Measurements from ENCODE around the gene PHLDB3. TPM values are rescaled to one million over a fixed set of nuclear protein-coding genes. Genes with fewer than 3 reads are reported as not detected.

Gene PHLDB3
- total RNA-seq, 1 donor from 2014 or later = 23.4 TPM

DNA sequence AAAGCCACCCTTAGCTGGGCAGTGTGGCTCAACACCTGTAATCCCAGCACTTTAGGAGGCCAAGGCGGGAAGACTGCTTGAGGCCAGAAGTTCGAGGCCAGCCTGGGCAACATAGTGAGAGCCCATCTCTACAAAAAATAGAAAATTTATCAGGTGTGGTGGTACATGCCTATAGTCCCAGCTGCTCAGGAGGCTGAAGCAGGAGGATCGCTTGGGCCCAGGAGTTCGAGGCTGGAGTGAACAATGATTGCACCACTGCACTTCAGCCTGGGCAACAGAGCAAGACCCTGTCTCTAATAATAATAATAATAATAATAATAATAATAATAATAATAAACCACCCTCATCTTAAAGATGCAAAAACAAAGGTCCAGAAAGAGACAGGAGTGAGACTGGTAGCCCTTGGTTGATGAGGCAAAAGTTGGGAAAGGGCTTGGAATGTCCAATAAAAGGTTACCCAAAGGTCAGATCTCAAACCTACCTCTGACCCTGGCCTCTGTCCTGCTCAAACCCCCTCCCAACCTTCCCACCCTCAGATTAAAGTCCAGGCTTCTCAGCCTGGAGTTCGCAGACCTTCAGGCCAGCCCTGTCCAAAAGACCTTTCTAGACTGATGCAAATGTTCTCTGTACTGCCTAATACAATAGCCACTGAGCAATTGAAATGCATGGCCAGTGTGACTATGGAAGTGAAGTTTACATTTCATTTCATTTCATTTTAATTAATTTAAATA is 37.5 kb upstream of the PHLDB3 start:
- H3K4me3 Mint-ChIP-seq (ENCODE audit: low read depth) = no peak overlapping the region
- no peaks in the 10 kb centered on the region for H3K4me1 Mint-ChIP-seq (ENCODE audit: low read depth)
- no peaks in the 10 kb centered on the region for H3K27me3 Mint-ChIP-seq
- DNase-seq (ENCODE audit: low spot score, unreplicated experiment) = no peak
- no peak overlapping the region for H3K27ac Mint-ChIP-seq
- TF ChIP-seq, protein P1, sequence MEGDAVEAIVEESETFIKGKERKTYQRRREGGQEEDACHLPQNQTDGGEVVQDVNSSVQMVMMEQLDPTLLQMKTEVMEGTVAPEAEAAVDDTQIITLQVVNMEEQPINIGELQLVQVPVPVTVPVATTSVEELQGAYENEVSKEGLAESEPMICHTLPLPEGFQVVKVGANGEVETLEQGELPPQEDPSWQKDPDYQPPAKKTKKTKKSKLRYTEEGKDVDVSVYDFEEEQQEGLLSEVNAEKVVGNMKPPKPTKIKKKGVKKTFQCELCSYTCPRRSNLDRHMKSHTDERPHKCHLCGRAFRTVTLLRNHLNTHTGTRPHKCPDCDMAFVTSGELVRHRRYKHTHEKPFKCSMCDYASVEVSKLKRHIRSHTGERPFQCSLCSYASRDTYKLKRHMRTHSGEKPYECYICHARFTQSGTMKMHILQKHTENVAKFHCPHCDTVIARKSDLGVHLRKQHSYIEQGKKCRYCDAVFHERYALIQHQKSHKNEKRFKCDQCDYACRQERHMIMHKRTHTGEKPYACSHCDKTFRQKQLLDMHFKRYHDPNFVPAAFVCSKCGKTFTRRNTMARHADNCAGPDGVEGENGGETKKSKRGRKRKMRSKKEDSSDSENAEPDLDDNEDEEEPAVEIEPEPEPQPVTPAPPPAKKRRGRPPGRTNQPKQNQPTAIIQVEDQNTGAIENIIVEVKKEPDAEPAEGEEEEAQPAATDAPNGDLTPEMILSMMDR (IDR thresholded peaks at IDR 0.05; ENCODE audit: unreplicated experiment) = no peak
- H3K9me3 Mint-ChIP-seq (ENCODE audit: low read depth) = peaks cover 5% of the 10 kb centered on the region
- H3K36me3 Mint-ChIP-seq (ENCODE audit: insufficient read depth) = peaks cover 50% of the 10 kb centered on the region

DNA sequence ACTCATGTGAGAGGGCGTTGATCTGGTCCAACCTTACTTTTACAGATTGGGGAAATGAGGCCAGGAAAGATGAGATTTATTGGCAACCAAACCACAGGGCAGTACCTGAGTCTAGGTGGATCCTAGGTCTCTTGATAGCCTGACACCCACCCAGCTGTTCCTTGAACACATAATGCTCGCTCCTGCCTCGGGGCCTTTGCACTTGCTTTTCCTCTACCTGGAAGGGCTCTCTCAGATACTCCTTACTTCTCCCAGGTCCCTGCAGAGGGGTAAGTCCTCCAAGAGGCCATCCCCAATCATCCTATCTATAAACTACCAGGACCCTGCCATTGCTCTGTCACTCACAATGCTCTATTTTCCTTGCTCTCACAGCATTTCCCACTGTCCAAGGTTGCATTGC is 35.8 kb upstream of the PHLDB3 start:
- H3K4me1 Mint-ChIP-seq (ENCODE audit: low read depth) = peaks cover under 1% of the 10 kb centered on the region
- H3K27me3 Mint-ChIP-seq = no peaks in the 10 kb centered on the region
- H3K36me3 Mint-ChIP-seq (ENCODE audit: insufficient read depth) = peaks cover 52% of the 10 kb centered on the region
- peaks cover 5% of the 10 kb centered on the region for H3K9me3 Mint-ChIP-seq (ENCODE audit: low read depth)
- TF ChIP-seq, protein P1 (IDR thresholded peaks at IDR 0.05; ENCODE audit: unreplicated experiment) = no peak
- no peak overlapping the region for H3K4me3 Mint-ChIP-seq (ENCODE audit: low read depth)
- no peak overlapping the region for H3K27ac Mint-ChIP-seq
- DNase-seq (ENCODE audit: low spot score, unreplicated experiment) = no peak

DNA sequence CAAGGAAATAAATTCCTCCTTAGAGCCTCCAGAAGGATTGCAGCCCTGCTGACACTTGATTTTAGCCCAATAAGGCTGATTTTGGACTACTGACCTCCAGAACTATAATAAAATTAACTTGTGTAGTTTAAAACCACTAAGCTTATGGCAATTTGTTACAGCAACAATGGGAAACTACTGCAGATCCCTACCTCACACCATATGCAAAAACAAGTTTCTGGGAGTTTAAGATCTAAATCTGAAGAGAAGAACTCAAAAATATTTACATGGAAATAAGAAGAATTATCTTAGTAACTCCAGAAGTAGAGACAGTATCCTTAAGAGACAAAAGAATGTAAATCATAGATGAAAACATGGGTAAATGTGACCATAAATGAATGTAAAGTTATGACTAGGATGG is 34.4 kb upstream of the PHLDB3 start:
- H3K36me3 Mint-ChIP-seq (ENCODE audit: insufficient read depth) = peaks cover 47% of the 10 kb centered on the region
- no peak overlapping the region for H3K4me3 Mint-ChIP-seq (ENCODE audit: low read depth)
- H3K9me3 Mint-ChIP-seq (ENCODE audit: low read depth) = peaks cover 5% of the 10 kb centered on the region
- TF ChIP-seq, protein P1 (IDR thresholded peaks at IDR 0.05; ENCODE audit: unreplicated experiment) = no peak
- no peak for DNase-seq (ENCODE audit: low spot score, unreplicated experiment)
- H3K27ac Mint-ChIP-seq = no peak overlapping the region
- peaks cover 2% of the 10 kb centered on the region for H3K4me1 Mint-ChIP-seq (ENCODE audit: low read depth)
- no peaks in the 10 kb centered on the region for H3K27me3 Mint-ChIP-seq

DNA sequence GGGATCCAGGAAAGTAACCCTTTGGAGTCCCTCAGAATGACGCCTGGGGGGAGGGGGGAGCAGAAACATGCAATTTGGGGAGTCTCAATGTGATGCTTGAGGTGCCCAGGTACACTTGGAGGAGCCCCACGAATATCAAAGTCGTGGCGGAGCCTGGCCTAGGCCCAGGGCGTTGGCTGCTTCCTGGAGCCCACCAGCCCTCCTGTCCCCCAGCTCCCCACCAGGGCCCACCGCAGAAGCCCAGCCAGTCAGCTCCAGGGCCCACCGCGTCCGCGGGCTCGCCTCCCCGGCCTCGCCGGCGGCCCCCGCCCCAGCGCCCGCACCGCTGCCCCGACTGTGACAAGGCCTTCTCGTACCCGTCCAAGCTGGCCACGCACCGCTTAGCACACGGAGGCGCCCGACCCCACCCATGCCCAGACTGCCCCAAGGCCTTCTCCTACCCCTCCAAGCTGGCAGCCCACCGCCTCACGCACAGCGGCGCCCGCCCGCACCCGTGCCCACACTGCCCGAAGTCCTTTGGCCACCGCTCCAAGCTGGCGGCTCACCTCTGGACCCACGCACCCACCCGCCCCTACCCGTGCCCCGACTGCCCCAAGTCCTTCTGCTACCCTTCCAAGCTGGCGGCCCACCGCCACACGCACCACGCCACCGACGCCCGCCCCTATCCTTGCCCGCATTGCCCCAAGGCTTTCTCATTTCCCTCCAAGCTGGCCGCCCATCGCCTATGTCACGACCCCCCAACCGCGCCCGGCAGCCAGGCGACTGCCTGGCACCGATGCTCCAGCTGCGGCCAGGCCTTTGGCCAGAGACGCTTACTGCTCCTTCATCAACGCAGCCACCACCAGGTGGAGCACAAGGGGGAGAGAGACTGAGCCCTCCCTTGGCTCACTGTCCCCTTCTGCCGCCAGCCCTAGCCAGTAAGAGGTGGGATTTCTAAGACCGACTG is 30.5 kb upstream of the PHLDB3 start:
- H3K27ac Mint-ChIP-seq = no peak overlapping the region

More for the DNA sequence above, 30.5 kb upstream of the PHLDB3 start:
- TF ChIP-seq, protein P1 (IDR thresholded peaks at IDR 0.05; ENCODE audit: unreplicated experiment) = peak; percentile 61
- H3K36me3 Mint-ChIP-seq (ENCODE audit: insufficient read depth) = peaks cover 27% of the 10 kb centered on the region
- H3K4me1 Mint-ChIP-seq (ENCODE audit: low read depth) = peaks cover 7% of the 10 kb centered on the region
- peaks cover 5% of the 10 kb centered on the region for H3K9me3 Mint-ChIP-seq (ENCODE audit: low read depth)
- no peaks in the 10 kb centered on the region for H3K27me3 Mint-ChIP-seq
- peak overlapping the region; percentile 41 for H3K4me3 Mint-ChIP-seq (ENCODE audit: low read depth)
- DNase-seq (ENCODE audit: low spot score, unreplicated experiment) = peak; percentile 49

All from progenitor cell of endocrine pancreas (in vitro differentiated cells).